ENCODE measurements around the gene PRR33. TPM values are rescaled to one million over a fixed set of nuclear protein-coding genes. Genes with fewer than 3 reads are reported as not detected.

PRR33 gene
- total RNA-seq, 1 donor from 2014 or later = not detected

DNA sequence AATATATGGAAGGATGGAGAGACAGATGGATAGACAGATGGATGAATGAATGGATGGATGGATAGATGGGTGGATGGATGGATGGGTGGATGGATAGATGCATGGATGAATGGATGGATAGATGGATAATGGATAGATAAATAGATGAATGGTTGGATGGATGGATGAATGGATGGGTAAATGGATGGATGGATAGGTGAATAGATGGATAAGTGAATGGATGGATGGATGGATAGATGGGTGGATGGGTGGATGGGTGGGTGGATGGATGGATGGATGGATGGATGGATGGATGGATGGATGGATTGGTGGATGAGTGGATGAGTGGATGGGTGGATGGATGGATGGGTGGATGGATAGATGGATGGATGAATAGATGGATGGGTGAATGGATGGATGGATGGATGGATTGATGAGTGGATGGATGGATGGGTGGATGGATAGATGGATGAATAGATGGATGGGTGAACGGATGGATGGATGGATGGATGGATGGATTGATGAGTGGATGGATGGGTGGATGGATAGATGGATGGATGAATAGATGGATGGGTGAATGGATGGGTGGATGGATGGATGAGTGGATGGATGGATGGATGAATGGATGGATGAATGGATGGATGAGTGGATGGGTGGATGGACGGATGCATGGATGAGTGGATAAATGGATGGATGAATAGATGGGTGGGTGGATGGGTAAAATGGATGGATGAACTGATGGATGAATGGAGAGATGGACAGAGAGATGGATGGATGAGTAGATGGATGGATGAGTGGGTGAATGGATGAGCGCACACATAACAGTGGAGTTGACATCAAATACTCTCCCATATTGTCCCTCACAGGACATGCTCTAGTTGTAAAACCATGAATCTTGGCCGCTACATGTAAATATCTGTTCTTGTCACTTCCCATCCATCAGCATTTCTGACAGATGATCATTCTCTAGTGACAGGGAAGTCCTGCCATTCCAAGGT is 30.0 kb downstream of the PRR33 start:
- Mint-ChIP-seq H3K4me1 (peaks cover 21% of the 10 kb centered on the region), H3K36me3 (no peaks in the 10 kb centered on the region), H3K4me3 (no peak overlapping the region), H3K27ac (no peak overlapping the region), H3K9me3 (no peaks in the 10 kb centered on the region), H3K27me3 (ENCODE audit: low read depth) (no peaks in the 10 kb centered on the region)
- no peak for TF ChIP-seq CTCF (IDR thresholded peaks at IDR 0.05; ENCODE audit: unreplicated experiment)
- no peak for DNase-seq (ENCODE audit: low spot score in 2 of 2, unreplicated experiment in 2 of 2)

DNA sequence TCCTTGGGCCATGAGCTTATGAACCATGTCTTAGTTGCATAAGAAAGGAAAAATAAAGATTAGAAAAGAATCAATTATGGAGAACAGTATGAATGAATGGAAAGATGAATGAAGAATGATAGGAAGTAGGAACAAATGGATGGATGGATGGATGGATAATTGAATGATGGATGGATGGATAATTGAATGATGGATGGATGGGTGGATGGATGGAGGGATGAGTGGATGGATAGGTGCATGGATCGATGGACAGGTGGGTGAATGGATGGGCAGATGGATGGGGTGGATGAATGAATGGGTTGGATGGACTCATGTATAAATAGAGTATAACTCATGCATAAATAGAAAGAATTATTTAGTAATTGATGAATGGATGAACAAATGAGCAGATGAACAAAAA is 31.6 kb downstream of the PRR33 start:
- no peak overlapping the region for H3K27ac Mint-ChIP-seq
- no peak for TF ChIP-seq CTCF (IDR thresholded peaks at IDR 0.05; ENCODE audit: unreplicated experiment)
- H3K4me3 Mint-ChIP-seq = no peak overlapping the region
- H3K27me3 Mint-ChIP-seq (ENCODE audit: low read depth) = no peaks in the 10 kb centered on the region
- no peaks in the 10 kb centered on the region for H3K36me3 Mint-ChIP-seq
- no peak for DNase-seq (ENCODE audit: low spot score in 2 of 2, unreplicated experiment in 2 of 2)
- no peaks in the 10 kb centered on the region for H3K9me3 Mint-ChIP-seq
- peaks cover 18% of the 10 kb centered on the region for H3K4me1 Mint-ChIP-seq

DNA sequence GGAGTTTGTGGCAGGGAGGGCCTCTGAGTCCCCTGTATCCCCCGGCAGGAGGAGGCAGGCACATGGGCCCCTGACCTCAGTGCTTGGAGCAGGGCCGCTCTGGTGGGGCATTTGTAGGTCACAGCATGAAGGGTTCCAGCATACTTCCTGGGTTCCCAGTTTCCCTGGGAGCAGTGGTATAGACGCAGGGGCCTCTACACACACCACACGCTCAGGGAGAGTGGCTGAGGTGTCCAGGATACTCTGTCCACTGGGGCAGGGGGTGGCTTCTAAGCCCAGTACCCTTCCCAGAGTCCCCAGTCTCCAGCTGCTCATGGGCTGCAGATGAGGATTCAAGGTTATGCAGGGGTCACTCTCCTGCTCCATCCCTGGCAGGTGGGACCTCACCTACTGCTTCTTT is 32.7 kb downstream of the PRR33 start:
- no peak overlapping the region for H3K27ac Mint-ChIP-seq
- H3K36me3 Mint-ChIP-seq = no peaks in the 10 kb centered on the region
- peaks cover 8% of the 10 kb centered on the region for H3K4me1 Mint-ChIP-seq
- H3K4me3 Mint-ChIP-seq = no peak overlapping the region
- H3K27me3 Mint-ChIP-seq (ENCODE audit: low read depth) = no peaks in the 10 kb centered on the region
- no peak for TF ChIP-seq CTCF (IDR thresholded peaks at IDR 0.05; ENCODE audit: unreplicated experiment)
- DNase-seq (ENCODE audit: low spot score in 2 of 2, unreplicated experiment in 2 of 2) = no peak
- H3K9me3 Mint-ChIP-seq = no peaks in the 10 kb centered on the region

DNA sequence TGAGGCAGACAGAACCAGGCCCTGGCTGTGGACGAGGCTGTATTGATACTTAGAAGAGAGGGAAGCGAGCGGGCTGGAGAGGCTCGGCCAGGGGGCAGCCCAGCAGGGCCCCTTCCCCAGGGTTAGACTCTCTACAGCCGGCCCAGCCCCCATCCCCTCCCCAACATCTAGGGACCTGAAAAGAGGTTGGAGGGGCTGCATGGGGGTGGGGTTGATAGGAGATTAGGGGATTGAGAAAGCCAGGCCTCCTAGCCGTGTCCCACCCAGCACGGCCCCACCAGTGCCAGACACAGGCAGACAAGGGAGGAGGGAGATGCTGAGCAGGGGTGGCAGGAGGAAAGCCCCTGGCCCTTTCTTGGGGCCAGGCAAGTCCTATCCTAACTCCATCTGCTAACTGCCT is 33.1 kb downstream of the PRR33 start:
- no peak for TF ChIP-seq CTCF (IDR thresholded peaks at IDR 0.05; ENCODE audit: unreplicated experiment)
- DNase-seq (ENCODE audit: low spot score in 2 of 2, unreplicated experiment in 2 of 2) = no peak
- Mint-ChIP-seq H3K9me3 (no peaks in the 10 kb centered on the region), H3K27ac (peak overlapping the region; percentile 27), H3K27me3 (ENCODE audit: low read depth) (no peaks in the 10 kb centered on the region), H3K4me1 (peaks cover 5% of the 10 kb centered on the region), H3K36me3 (no peaks in the 10 kb centered on the region), H3K4me3 (no peak overlapping the region)

DNA sequence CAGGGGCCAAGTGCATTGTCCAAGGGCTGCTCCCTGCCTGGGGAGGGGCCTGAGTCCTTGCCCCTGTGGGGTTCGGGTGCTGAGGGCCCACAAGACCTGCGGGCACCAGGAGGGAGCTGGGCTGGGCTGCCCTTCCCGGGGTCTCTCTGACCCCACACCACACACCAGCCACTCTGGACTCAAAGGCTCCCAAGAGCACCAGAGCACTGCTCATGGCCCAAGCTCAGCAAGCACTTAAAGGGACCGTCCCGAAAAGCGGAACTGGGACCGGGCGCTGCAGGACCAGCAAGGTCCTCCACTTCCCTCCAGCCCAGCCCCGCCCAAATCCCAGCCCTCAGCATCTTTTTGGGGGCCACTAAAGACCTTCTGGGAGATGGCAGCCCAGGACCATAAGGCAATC is 33.5 kb downstream of the PRR33 start:
- peaks cover 2% of the 10 kb centered on the region for H3K4me1 Mint-ChIP-seq
- H3K4me3 Mint-ChIP-seq = no peak overlapping the region
- H3K36me3 Mint-ChIP-seq = no peaks in the 10 kb centered on the region
- no peak for DNase-seq (ENCODE audit: low spot score in 2 of 2, unreplicated experiment in 2 of 2)
- H3K27me3 Mint-ChIP-seq (ENCODE audit: low read depth) = no peaks in the 10 kb centered on the region
- no peak overlapping the region for H3K27ac Mint-ChIP-seq
- no peaks in the 10 kb centered on the region for H3K9me3 Mint-ChIP-seq
- TF ChIP-seq CTCF (IDR thresholded peaks at IDR 0.05; ENCODE audit: unreplicated experiment) = no peak

Measured in mesothelial cell of epicardium (in vitro differentiated cells).